ENCODE measurements around the gene ECI1.

- TF ChIP-seq CTCF (IDR thresholded peaks at IDR 0.05 in 4 of 5, conservative IDR thresholded peaks at IDR 0.05 in 1 of 5), result no peak
- no peak for TF ChIP-seq POLR2A (IDR thresholded peaks at IDR 0.05)
These were observed 7.1 kb downstream of the ECI1 start for GRCh38 chr16:2244301-2244700.

Measured in gastrocnemius medialis (tissue), 4 donors.